ENCODE measurements around the gene RNASEL. TPM values are rescaled to one million over a fixed set of nuclear protein-coding genes. Genes with fewer than 3 reads are reported as not detected.

Gene RNASEL
- total and polyA plus RNA-seq, 2 donors (not counting 1 experiment from before 2014, with no cell fraction given): 6.9 to 18.1 TPM

DNA sequence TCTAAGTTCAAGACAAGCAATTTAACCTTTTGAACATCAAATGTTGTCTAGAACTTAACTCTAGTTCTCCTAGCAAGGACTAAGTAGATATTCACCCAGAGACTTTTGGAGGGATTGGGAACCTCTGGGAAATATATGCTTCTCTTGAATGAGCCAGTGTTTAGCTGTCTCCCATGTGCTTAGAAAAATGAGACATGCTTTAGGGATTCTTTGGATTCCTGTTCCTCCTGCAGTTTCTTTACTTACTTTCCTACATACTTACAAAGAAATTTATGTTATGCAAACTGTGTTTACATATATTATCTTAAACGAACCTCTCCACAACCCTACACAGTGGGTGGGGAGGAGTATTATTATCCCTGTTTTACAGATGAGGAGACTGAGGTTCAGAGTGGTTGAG, 39.2 kb downstream of the RNASEL start:
- H3K27me3 ChIP-seq (replicated peaks in 1 of 4; ENCODE audit: control extremely low read depth in 1 of 4, control insufficient read depth in 3 of 4, insufficient read depth in 4 of 4, low read length in 3 of 4): no peaks in the 10 kb centered on the region
- ChIA-PET CTCF (no interaction called here), POLR2A (no interaction called here)
- ATAC-seq (ENCODE audit: low read depth): no peak
- no peak overlapping the region for H3K4me3 ChIP-seq (ENCODE audit: control extremely low read depth in 1 of 5, extremely low read depth in 1 of 5, insufficient read depth in 1 of 5, low read depth in 2 of 5, low read length in 4 of 5)
- Mint-ChIP-seq H3K27ac (no peak overlapping the region), H3K27me3 (peaks cover 10% of the 10 kb centered on the region), H3K9me3 (ENCODE audit: insufficient read depth) (peaks cover 4% of the 10 kb centered on the region), H3K4me3 (no peak overlapping the region), H3K4me1 (no peaks in the 10 kb centered on the region)
- DNase-seq: no peak
- H3K9me3 ChIP-seq (ENCODE audit: control extremely low read depth in 1 of 3, control insufficient read depth in 2 of 3, insufficient read depth in 1 of 3, low read length in 2 of 3): peaks cover 4 to 13% (median 7%) of the 10 kb centered on the region in 3 donors
- H3K4me1 ChIP-seq (ENCODE audit: control insufficient read depth in 2 of 2, insufficient read depth in 2 of 2, low read length in 2 of 2): no peaks in the 10 kb centered on the region
- intact Hi-C loops (cut with micrococcal nuclease): no loop called here
- TF ChIP-seq, protein P1, sequence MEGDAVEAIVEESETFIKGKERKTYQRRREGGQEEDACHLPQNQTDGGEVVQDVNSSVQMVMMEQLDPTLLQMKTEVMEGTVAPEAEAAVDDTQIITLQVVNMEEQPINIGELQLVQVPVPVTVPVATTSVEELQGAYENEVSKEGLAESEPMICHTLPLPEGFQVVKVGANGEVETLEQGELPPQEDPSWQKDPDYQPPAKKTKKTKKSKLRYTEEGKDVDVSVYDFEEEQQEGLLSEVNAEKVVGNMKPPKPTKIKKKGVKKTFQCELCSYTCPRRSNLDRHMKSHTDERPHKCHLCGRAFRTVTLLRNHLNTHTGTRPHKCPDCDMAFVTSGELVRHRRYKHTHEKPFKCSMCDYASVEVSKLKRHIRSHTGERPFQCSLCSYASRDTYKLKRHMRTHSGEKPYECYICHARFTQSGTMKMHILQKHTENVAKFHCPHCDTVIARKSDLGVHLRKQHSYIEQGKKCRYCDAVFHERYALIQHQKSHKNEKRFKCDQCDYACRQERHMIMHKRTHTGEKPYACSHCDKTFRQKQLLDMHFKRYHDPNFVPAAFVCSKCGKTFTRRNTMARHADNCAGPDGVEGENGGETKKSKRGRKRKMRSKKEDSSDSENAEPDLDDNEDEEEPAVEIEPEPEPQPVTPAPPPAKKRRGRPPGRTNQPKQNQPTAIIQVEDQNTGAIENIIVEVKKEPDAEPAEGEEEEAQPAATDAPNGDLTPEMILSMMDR (IDR thresholded peaks at IDR 0.05): no peak
- no peak for TF ChIP-seq EZH2 (IDR thresholded peaks at IDR 0.05; ENCODE audit: borderline replicate concordance, insufficient read depth, low read depth, low read length, poor library complexity, severe bottlenecking)
- H3K4me2 ChIP-seq (replicated peaks; ENCODE audit: low read depth, low read length, poor library complexity, severe bottlenecking): no peak overlapping the region
- no peak overlapping the region for H3K9ac ChIP-seq (ENCODE audit: low read length)
- H3K27ac ChIP-seq (ENCODE audit: low read length in 2 of 2): no peak overlapping the region
- no peaks in the 10 kb centered on the region for H4K20me1 ChIP-seq (ENCODE audit: control insufficient read depth, insufficient read depth, low read length, poor library complexity, severe bottlenecking)
- H2AFZ ChIP-seq (ENCODE audit: insufficient read depth, low read depth, low read length, poor library complexity, severe bottlenecking): no peak overlapping the region
- no peaks in the 10 kb centered on the region for H3K36me3 ChIP-seq (replicated peaks in 1 of 2; ENCODE audit: control extremely low read depth in 1 of 2, control insufficient read depth in 1 of 2, extremely low read depth in 1 of 2, insufficient read depth in 2 of 2, low read length in 1 of 2)
- no CpG with 5 or more reads among the region's 1 CpG for WGBS (ENCODE audit: insufficient coverage)
- no peaks in the 10 kb centered on the region for H3K79me2 ChIP-seq (ENCODE audit: control insufficient read depth, insufficient read depth, low read length)

DNA sequence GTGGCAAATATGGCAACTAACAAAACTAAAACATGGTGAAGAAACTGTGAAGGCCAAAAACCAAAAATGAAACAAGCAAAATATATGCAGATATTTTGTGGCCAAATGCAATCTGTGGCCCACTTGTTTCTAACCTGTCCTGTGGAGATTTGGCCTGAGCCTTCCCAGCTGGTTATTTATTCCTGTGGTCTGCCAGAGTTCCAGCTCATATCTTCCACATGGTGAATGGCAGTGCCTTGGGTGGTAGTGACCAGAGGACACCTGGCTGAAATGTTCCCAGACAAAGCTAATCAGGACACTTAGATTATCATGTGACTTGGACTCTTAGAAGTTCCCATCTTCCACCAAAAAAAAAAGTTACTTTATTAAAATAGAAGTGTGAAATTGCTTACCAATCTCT, 39.7 kb downstream of the RNASEL start:
- intact Hi-C loops (cut with micrococcal nuclease): no loop called here
- TF ChIP-seq, protein P1 (IDR thresholded peaks at IDR 0.05): no peak
- no peak for TF ChIP-seq EZH2 (IDR thresholded peaks at IDR 0.05; ENCODE audit: borderline replicate concordance, insufficient read depth, low read depth, low read length, poor library complexity, severe bottlenecking)
- no peak overlapping the region for H2AFZ ChIP-seq (ENCODE audit: insufficient read depth, low read depth, low read length, poor library complexity, severe bottlenecking)
- Mint-ChIP-seq H3K27ac (no peak overlapping the region), H3K9me3 (ENCODE audit: insufficient read depth) (peaks cover 4% of the 10 kb centered on the region), H3K4me1 (no peaks in the 10 kb centered on the region), H3K4me3 (no peak overlapping the region), H3K27me3 (peaks cover 10% of the 10 kb centered on the region)
- no peaks in the 10 kb centered on the region for H3K27me3 ChIP-seq (replicated peaks in 1 of 4; ENCODE audit: control extremely low read depth in 1 of 4, control insufficient read depth in 3 of 4, insufficient read depth in 4 of 4, low read length in 3 of 4)
- H3K27ac ChIP-seq (ENCODE audit: low read length in 2 of 2): no peak overlapping the region
- no peaks in the 10 kb centered on the region for H3K36me3 ChIP-seq (replicated peaks in 1 of 2; ENCODE audit: control extremely low read depth in 1 of 2, control insufficient read depth in 1 of 2, extremely low read depth in 1 of 2, insufficient read depth in 2 of 2, low read length in 1 of 2)
- DNase-seq (no peak), ATAC-seq (ENCODE audit: low read depth) (no peak)
- no peaks in the 10 kb centered on the region for H4K20me1 ChIP-seq (ENCODE audit: control insufficient read depth, insufficient read depth, low read length, poor library complexity, severe bottlenecking)
- POLR2A ChIA-PET: no interaction called here
- no peak overlapping the region for H3K4me2 ChIP-seq (replicated peaks; ENCODE audit: low read depth, low read length, poor library complexity, severe bottlenecking)
- H3K4me1 ChIP-seq (ENCODE audit: control insufficient read depth in 2 of 2, insufficient read depth in 2 of 2, low read length in 2 of 2): no peaks in the 10 kb centered on the region
- no peak overlapping the region for H3K4me3 ChIP-seq (ENCODE audit: control extremely low read depth in 1 of 5, extremely low read depth in 1 of 5, insufficient read depth in 1 of 5, low read depth in 2 of 5, low read length in 4 of 5)
- peaks cover 4 to 13% (median 7%) of the 10 kb centered on the region in 3 donors for H3K9me3 ChIP-seq (ENCODE audit: control extremely low read depth in 1 of 3, control insufficient read depth in 2 of 3, insufficient read depth in 1 of 3, low read length in 2 of 3)
- H3K9ac ChIP-seq (ENCODE audit: low read length): no peak overlapping the region
- CTCF ChIA-PET: interaction anchor here (0.6 kb wide), 1 partner anchor 8 kb away, joined by 3 read pairs; no protein-coding TSS in a partner anchor
- no peaks in the 10 kb centered on the region for H3K79me2 ChIP-seq (ENCODE audit: control insufficient read depth, insufficient read depth, low read length)

All from B cell (primary cell).